GM23338 (cell line): ENCODE measurements around the gene KCNAB1. TPM values are rescaled to one million over a fixed set of nuclear protein-coding genes. Genes with fewer than 3 reads are reported as not detected.

Experiments
- ATAC-seq: fragments of 200-7000 bp; cut with Tn5 transposase; 3 replicates; pipeline ENCODE4 v1.9.1; 2020
- DNase-seq: peaks from one replicate; pipeline ENCODE4 v3.0.0-alpha.2; 2015; ENCODE audit warnings: low spot score
- H2AFZ ChIP-seq: fragments of 200-600 bp; sonication (generic); 2 replicates; pipeline ENCODE4 v1.8.0; 2016; ENCODE audit warnings: antibody characterized with exemption, mild to moderate bottlenecking, moderate library complexity
- H3F3A ChIP-seq: fragments of 200-600 bp; sonication (generic); replicated peaks from 2 replicates; pipeline ENCODE4 v1.8.0; 2017; ENCODE audit warnings: antibody characterized with exemption, mixed run types, low read depth
- H3K27ac ChIP-seq: fragments of 200-600 bp; sonication (generic); 2 replicates; pipeline ENCODE4 v1.6.1; 2016; ENCODE audit warnings: low read depth
- H3K27me3 ChIP-seq: fragments of 200-600 bp; sonication (generic); 2 replicates; pipeline ENCODE4 v1.8.0; 2016; ENCODE audit warnings: mild to moderate bottlenecking, mixed run types, moderate library complexity; ENCODE audit not compliant: insufficient read depth
- H3K36me3 ChIP-seq: fragments of 200-600 bp; sonication (generic); 2 replicates; pipeline ENCODE4 v1.8.0; 2016; ENCODE audit warnings: mild to moderate bottlenecking; ENCODE audit not compliant: insufficient read depth
- H3K4me1 ChIP-seq: fragments of 200-600 bp; sonication (generic); 2 replicates; pipeline ENCODE4 v1.8.0; 2016; ENCODE audit warnings: mild to moderate bottlenecking, moderate library complexity; ENCODE audit not compliant: insufficient read depth
- H3K4me2 ChIP-seq: fragments of 200-600 bp; sonication (generic); 2 replicates; pipeline ENCODE4 v1.7.1; 2017; ENCODE audit warnings: mixed run types
- H3K4me3 ChIP-seq: fragments of 200-600 bp; sonication (generic); 2 replicates; pipeline ENCODE4 v1.6.1; 2016; ENCODE audit warnings: mixed run types
- H3K79me2 ChIP-seq: fragments of 200-600 bp; sonication (generic); replicated peaks from 2 replicates; pipeline ENCODE4 v1.8.0; 2017; ENCODE audit warnings: mild to moderate bottlenecking; ENCODE audit not compliant: insufficient read depth
- H3K9me2 ChIP-seq: fragments of 200-600 bp; sonication (generic); 2 replicates; pipeline ENCODE4 v1.8.0; 2017; ENCODE audit not compliant: insufficient read depth
- H4K20me1 ChIP-seq: fragments of 200-600 bp; sonication (generic); replicated peaks from 2 replicates; pipeline ENCODE4 v1.8.0; 2017; ENCODE audit warnings: mild to moderate bottlenecking; ENCODE audit not compliant: insufficient read depth
- H3K27ac Mint-ChIP-seq: 2 replicates; pipeline ENCODE4 v1.8.0; 2020; ENCODE audit warnings: inconsistent platforms, mild to moderate bottlenecking, moderate library complexity, mixed read lengths
- H3K27me3 Mint-ChIP-seq: 3 replicates; pipeline ENCODE4 v1.8.0; 2022; ENCODE audit warnings: low read depth, mild to moderate bottlenecking, moderate library complexity, mixed read lengths, inconsistent platforms; ENCODE audit not compliant: insufficient read depth, poor library complexity
- H3K36me3 Mint-ChIP-seq: 3 replicates; pipeline ENCODE4 v1.8.0; 2021; ENCODE audit warnings: low read depth, mild to moderate bottlenecking, inconsistent platforms, moderate library complexity, mixed read lengths
- H3K4me1 Mint-ChIP-seq: 3 replicates; pipeline ENCODE4 v1.8.0; 2020; ENCODE audit warnings: mild to moderate bottlenecking, inconsistent platforms, mixed read lengths
- H3K4me3 Mint-ChIP-seq: 3 replicates; pipeline ENCODE4 v1.8.0; 2021; ENCODE audit warnings: moderate library complexity, mild to moderate bottlenecking, inconsistent platforms, mixed read lengths
- H3K9me3 Mint-ChIP-seq: 3 replicates; pipeline ENCODE4 v1.8.0; 2020; ENCODE audit warnings: moderate library complexity, mild to moderate bottlenecking, inconsistent platforms, mixed read lengths
- CTCF ChIP-seq, 2 experiments: fragments of 200-600 bp in 1 of 2; sonication (generic) in 1 of 2; conservative IDR thresholded peaks; 2 replicates each; pipeline versions ENCODE4 v1.5.1 to v1.6.1; 2016 to 2017; ENCODE audit warnings: antibody characterized with exemption in 2 of 2, low read depth in 2 of 2, mild to moderate bottlenecking in 2 of 2, moderate library complexity in 1 of 2
- ETS1 ChIP-seq: IDR thresholded peaks from 2 replicates; pipeline ENCODE4 v1.6.1; 2016; ENCODE audit warnings: antibody characterized with exemption
- EZH2phosphoT487 ChIP-seq: fragments of 200-600 bp; sonication (generic); IDR thresholded peaks from one replicate; pipeline ENCODE4 v1.8.1; 2018; ENCODE audit warnings: antibody characterized with exemption; ENCODE audit not compliant: unreplicated experiment
- JUNB ChIP-seq: IDR thresholded peaks from one replicate; pipeline ENCODE4 v1.6.1; 2016; ENCODE audit warnings: antibody characterized with exemption; ENCODE audit not compliant: unreplicated experiment
- NANOG ChIP-seq: IDR thresholded peaks from 2 replicates; pipeline ENCODE4 v1.6.1; 2016; ENCODE audit warnings: antibody characterized with exemption, borderline replicate concordance
- POLR2AphosphoS5 ChIP-seq: IDR thresholded peaks from 2 replicates; pipeline ENCODE4 v1.6.1; 2016; ENCODE audit warnings: antibody characterized with exemption, low read depth
- REST ChIP-seq: IDR thresholded peaks from one replicate; pipeline ENCODE4 v1.6.1; 2018; ENCODE audit warnings: antibody characterized with exemption; ENCODE audit not compliant: unreplicated experiment
- STAT1 ChIP-seq: IDR thresholded peaks from one replicate; pipeline ENCODE4 v1.6.1; 2016; ENCODE audit warnings: antibody characterized with exemption; ENCODE audit not compliant: unreplicated experiment
- ZNF114 ChIP-seq: fragments of 250-450 bp; sonication (Bioruptor Pico); IDR thresholded peaks from 2 replicates; pipeline ENCODE4 v1.5.0; 2020; ENCODE audit warnings: mild to moderate bottlenecking, moderate library complexity
- ZNF462 ChIP-seq: fragments of 250-450 bp; sonication (Bioruptor Pico); IDR thresholded peaks from 2 replicates; pipeline ENCODE4 v1.5.0; 2020; ENCODE audit warnings: mild to moderate bottlenecking, moderate library complexity
- polyA plus RNA-seq: library from polyadenylated mRNA; unstranded; fragments of >200 nt; fragmentation: Nextera tagmentation; extraction: Ambion mirVana; gene quantifications from 2 replicates; pipeline ENCODE4 v1.2.1, GENCODE V29; 2016
- total RNA-seq: library from RNA; depleted of rRNA; stranded (reverse); fragments of >200 nt; shearing (Covaris generic); gene quantifications from 2 replicates; pipeline ENCODE4 v1.2.3, GENCODE V29; 2014

Gene KCNAB1
- total and polyA plus RNA-seq, 2 experiments from 2014 or later = 0.69 to 2.6 TPM

- Mint-ChIP-seq H3K36me3 (no peaks in the 10 kb centered on the region), H3K27ac (no peak overlapping the region), H3K4me1 (0 out of 3 replicates have a peak, but pooled peaks cover 2% of the 10 kb centered on the region), H3K9me3 (no peaks in the 10 kb centered on the region), H3K27me3 (no peaks in the 10 kb centered on the region), H3K4me3 (no peak overlapping the region)
- H3K79me2 ChIP-seq = no peaks in the 10 kb centered on the region
- no peaks in the 10 kb centered on the region for H3F3A ChIP-seq
- no peak overlapping the region for H3K4me2 ChIP-seq
- no peak for DNase-seq
- H3K4me1 ChIP-seq = no peaks in the 10 kb centered on the region
- no peak overlapping the region for H2AFZ ChIP-seq
- no peak overlapping the region for H3K4me3 ChIP-seq
- no peaks in the 10 kb centered on the region for H3K27me3 ChIP-seq
- no peaks in the 10 kb centered on the region for H4K20me1 ChIP-seq
- H3K27ac ChIP-seq = no peak overlapping the region
- H3K36me3 ChIP-seq = no peaks in the 10 kb centered on the region
- ATAC-seq = no peak
- peaks cover 4% of the 10 kb centered on the region; the same call in 1 of the 2 replicates for H3K9me2 ChIP-seq
- no peak for TF ChIP-seq ETS1
- no peak for TF ChIP-seq CTCF (conservative IDR thresholded peaks at IDR 0.05; ENCODE audit: low read depth in 2 of 2)
- no peak for TF ChIP-seq EZH2phosphoT487
- no peak for TF ChIP-seq STAT1
- TF ChIP-seq JUNB = no peak
- no peak for TF ChIP-seq POLR2AphosphoS5
- no peak for TF ChIP-seq REST
- no peak for TF ChIP-seq ZNF114 (CRISPR knock-in tag)
Observed at GRCh38 chr3:156421534-156421933, 301.2 kb downstream of the KCNAB1 start.

DNA sequence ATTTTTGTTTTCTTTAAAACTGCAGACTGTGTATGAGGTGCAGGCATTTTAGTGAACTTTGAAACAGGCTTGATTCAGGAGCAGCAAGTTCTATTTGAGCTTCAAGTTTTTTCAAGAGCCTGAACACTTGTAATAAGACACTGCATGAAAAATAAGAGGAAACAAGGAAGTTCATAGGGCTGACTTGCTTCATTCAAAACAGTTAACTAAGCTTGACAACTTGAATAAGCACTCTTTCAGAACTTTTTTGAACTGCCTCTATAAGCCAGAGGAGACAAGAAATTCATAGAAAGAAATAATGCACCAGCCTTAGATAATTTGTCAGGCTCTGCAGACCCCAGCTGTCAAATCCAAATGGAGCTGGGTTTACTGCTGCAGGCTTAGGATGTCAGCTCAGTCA is 304.4 kb downstream of the KCNAB1 start:
- Histone ChIP-seq H3K36me3 (no peaks in the 10 kb centered on the region), H4K20me1 (no peaks in the 10 kb centered on the region; the same call in 1 of the 2 replicates), H3K79me2 (no peaks in the 10 kb centered on the region), H3K27ac (no peak overlapping the region), H3K9me2 (peaks cover 4% of the 10 kb centered on the region; the same call in 1 of the 2 replicates), H3K4me1 (no peaks in the 10 kb centered on the region), H3K4me3 (no peak overlapping the region), H2AFZ (no peak overlapping the region), H3K4me2 (no peak overlapping the region), H3F3A (no peaks in the 10 kb centered on the region), H3K27me3 (no peaks in the 10 kb centered on the region)
- no peaks in the 10 kb centered on the region for H3K4me1 Mint-ChIP-seq
- H3K36me3 Mint-ChIP-seq = no peaks in the 10 kb centered on the region
- H3K9me3 Mint-ChIP-seq = no peaks in the 10 kb centered on the region
- H3K4me3 Mint-ChIP-seq = no peak overlapping the region
- ATAC-seq (no peak), DNase-seq (no peak)
- no peaks in the 10 kb centered on the region for H3K27me3 Mint-ChIP-seq
- no peak overlapping the region for H3K27ac Mint-ChIP-seq
- TF ChIP-seq ZNF462 (CRISPR knock-in tag) (no peak), EZH2phosphoT487 (no peak), NANOG (no peak), JUNB (no peak), ZNF114 (CRISPR knock-in tag) (no peak)
